Activated CD8-positive, alpha-beta memory T cell treated with anti-CD3 and anti-CD28 coated beads for 24 hours (primary cell): Measurements from ENCODE around the gene LONRF3.
"Not testable (repeated sequence)": the region's sequence is repeated elsewhere in the genome, so short reads cannot be mapped to it uniquely, and the experiment has no call there.

Source experiments
- DNase-seq: peaks from one replicate; pipeline ENCODE4 v3.0.0-alpha.2; 2020

Gene LONRF3

DNA sequence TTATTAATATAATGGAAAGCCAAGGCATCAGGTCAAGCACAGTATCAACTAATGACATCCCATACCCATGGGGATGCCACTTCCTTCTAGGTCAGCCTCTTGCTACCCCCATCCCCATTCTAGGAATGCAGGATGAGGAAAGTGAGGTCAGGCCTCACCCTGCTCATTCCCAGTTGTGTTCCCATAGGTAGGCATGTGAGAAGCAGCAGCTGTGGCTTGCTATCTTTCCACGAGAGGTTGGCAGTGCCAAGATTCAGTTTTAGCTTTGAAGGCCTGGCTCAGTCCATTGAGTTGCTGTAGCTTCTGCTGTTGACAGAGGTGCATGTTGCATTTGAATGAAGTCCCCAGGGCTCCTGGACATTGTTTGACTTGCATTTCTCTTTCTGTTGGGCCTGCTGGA is 15.5 kb downstream of the LONRF3 start:
- DNase-seq = no peak

DNA sequence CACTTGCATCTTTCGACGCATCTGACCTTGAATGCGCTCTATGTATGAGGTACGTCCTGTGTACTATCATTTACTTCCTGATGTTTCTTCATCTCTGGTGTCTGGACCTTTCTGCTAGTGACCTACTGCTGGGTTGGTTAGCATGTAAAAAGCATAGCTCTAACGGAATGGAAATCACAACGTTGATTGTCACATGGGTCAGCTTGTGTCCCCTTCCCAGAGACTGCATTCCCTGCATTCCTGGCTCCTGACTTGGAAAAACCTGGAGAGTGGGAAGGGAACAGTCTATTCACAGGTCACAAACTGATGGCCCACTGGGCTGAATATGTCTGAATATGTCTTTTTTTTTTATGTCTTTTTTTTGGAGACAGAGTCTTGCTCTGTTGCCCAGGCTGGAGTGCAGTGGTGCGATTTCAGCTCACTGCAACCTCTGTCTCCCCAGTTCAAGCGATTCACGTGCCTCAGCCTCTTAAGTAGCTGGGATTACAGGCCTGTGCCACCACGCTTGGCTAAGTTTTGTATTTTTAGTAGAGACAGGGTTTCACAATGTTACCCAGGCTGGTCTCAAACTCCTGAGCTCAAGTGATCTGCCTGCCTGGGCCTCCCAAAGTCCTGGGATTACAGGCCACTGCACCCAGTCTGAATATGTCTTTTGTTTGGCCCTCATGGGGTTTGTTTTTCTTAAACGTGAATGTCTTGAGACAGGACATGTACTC is 16.3 kb downstream of the LONRF3 start:
- no peak for DNase-seq

DNA sequence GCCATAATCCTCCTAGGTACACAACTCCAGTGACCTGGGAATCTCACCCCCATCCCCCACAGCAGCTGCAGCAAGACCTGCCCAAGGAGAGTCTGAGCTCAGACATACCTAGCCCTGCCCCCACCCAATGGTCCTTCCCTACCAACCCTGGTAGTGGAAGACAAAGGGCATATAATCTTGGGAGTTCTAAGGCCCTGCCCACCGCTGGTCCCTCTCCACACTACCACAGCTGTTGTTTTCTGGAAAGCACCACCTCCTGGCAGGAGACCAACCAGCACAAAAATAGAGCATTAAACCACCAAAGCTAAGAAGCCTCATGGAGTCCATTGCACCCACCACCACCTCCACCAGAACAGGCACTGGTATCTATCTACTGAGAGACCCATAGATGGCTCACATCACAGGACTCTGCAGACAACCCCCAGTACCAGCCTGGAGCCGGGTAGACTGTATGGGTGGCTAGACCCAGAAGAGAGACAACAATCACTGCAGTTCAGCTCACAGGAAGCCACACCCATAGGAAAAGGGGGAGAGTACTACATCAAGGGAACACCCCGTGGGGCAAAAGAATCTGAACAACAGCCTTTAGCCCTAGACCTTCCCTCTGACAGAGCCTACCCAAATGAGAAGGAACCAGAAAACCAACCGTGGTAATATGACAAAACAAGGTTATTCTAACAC is 18.2 kb downstream of the LONRF3 start:
- not testable (repeated sequence) for DNase-seq

DNA sequence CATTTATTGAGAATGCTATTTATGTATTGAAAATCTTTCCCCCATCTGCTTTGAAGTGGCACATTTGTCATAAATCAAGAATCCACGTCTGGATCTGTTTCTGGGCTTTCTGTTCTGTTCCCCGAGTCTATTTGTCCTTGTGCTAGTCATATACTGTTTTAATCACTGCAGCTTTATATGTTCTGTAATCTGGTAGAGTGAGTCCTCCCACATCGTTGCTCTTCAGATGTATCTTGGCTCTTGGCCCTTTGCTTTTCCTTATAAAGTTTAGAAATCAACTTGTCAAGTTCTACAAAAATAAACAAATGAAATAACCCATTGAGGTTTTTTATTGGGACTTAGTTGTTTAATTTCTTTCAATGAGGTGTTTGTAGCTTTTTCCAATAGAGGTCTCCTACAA is 29.0 kb downstream of the LONRF3 start:
- DNase-seq = no peak

DNA sequence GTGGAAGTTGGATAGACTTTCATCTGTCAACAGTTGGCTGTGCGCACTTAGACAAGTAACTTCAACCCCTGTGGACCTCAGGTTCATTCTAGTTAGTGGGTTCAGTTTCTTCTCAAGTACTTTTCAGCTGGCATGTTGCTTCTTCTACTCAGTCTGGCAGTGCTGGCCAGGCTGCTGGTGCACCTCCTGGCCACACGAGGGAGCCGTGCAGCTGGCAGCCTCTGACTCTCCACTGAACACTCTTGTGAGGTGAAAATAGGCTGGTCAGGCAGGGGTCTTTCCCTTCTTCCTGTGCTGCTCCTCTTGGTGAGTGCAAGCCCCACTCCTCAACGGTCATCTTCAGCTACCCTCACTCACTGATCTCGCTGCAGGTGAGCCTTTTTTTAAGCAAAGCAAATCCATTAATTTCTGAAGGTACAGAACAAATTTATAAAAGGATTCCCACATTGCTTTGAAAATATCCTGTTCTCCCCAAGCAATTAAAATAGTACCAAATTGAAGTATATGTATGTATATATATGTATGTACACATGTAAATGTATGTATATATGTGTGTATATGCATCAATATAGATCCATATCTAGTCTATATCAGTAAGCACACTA is 30.6 kb downstream of the LONRF3 start:
- peak; percentile 75 for DNase-seq

GRCh38 chrX:119007189-119007770 is 32.9 kb downstream of the LONRF3 start:
- DNase-seq = no peak

DNA sequence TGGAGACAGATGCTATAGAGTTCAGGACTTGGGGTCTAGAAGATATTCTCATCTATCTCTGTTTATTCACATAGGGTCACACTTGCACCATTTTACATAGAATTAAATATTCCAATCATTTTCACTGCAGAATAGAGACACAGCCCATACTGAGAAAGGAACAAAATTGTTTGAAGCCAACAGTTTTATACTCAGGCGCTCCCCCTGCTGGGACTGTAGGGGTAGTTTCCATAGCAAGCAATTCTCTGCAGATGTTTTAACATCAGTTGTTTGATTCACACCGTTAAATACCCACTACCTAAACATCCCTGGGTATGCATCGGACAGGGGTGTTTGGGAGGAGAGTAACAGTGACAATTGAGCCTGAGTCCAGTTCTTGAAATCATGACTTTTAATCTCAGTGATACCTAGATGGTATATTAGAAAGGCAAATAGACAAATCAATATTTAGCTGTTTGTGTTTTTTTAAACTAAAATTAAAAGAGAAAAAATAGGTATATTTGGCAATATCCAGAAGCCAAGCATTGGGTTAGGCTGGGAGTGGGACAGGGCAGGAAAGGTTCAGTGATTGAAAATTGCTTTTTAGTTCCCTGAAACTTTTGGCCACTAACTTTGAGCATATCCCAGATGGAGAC is 33.8 kb downstream of the LONRF3 start:
- no peak for DNase-seq

GRCh38 chrX:119009071-119009470 is 34.7 kb downstream of the LONRF3 start:
- DNase-seq = no peak

DNA sequence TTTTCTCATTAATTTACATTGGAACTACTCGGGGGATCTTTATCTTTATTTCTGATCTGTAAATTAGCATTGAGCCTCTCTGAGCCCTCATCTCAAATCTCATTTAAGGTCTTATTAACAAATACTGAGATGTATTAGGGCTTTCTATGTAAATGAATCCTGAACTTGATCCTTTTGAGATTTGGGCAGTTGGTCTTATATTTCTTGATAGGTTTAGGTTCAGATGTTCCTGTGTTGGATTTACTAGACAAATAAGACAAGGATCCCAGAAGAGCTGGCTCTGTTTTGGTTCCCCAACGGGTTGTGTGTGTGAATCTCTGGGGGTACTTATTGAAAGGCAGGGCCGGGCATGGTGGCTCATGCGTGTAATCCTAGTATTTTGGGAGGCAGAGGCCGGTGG is 36.1 kb downstream of the LONRF3 start:
- no peak for DNase-seq

DNA sequence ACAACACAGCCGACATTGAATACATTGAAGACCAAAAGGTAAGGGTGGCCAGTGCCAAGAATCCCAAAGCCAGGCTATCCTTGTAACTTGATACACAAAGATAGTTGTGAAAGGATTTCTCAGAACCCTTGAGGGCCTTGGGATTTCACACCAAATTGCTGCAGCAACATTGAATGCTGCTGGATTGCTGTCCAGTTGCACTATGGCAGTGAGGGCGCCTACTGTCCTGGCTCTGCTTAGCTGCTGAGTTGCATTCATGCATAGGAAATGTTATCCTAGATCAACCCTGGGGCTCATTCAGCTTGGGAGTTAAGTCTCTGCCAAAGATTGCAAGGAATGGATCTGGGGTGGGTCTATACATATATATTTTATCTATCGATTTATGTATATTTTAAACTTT is 38.7 kb downstream of the LONRF3 start:
- DNase-seq = no peak

GRCh38 chrX:119015407-119016237 is 41.2 kb downstream of the LONRF3 start:
- DNase-seq = peak; percentile 60

DNA sequence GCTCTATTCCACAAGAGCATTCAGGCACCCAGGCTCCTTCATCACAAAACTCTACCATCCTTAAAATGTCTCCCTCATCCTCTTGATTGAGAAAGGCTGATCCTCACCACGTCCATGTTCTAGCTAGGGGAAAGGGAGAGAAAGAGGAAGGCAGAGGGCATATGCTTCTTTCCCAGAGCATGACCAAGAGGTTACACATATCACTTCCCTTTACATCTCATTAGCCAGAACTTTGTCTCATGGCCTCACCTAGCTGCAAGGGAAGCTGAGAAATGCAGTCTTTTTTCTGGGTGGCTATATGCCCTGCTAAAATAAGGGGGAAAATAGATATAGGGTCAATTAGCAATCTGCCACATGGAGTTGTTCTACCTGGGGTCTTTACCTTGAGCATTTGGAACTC is 42.7 kb downstream of the LONRF3 start:
- no peak for DNase-seq

DNA sequence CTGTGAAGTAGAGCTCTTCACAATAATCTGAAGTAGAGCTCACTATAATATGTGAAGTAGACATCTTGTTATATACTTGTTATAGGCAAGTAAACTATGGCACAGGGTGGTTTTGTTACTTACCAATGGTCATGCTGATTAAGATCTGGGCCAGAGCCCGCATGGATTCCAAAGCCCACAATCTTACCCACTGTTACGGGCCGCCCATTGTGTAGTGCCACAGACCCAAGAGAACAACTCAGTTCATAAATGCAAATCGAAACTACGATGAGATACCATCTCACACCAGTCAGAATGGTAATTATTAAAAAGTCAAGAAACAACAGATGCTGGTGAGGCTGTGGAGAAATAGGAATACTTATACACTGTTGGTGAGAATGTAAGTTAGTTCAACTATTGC is 51.5 kb downstream of the LONRF3 start:
- DNase-seq = no peak

DNA sequence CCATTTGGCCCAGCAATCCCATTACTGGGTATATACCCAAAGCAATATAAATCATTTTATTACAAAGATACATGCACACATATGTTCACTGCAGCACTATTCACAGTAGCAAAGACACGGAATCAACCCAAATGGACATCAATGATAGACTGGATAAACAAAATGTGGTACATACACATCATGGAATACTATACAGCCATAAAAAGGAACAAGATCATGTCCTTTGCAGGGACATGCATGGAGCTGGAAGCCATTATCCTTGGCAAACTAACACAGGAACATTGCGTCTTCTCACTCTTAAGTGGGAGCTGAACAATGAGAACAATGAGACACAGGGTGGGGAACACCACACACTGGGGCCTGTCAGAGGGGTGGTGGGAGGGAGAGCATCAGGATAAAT is 51.9 kb downstream of the LONRF3 start:
- not testable (repeated sequence) for DNase-seq

GRCh38 chrX:119027960-119028732 is 53.7 kb downstream of the LONRF3 start:
- not testable (repeated sequence) for DNase-seq

DNA sequence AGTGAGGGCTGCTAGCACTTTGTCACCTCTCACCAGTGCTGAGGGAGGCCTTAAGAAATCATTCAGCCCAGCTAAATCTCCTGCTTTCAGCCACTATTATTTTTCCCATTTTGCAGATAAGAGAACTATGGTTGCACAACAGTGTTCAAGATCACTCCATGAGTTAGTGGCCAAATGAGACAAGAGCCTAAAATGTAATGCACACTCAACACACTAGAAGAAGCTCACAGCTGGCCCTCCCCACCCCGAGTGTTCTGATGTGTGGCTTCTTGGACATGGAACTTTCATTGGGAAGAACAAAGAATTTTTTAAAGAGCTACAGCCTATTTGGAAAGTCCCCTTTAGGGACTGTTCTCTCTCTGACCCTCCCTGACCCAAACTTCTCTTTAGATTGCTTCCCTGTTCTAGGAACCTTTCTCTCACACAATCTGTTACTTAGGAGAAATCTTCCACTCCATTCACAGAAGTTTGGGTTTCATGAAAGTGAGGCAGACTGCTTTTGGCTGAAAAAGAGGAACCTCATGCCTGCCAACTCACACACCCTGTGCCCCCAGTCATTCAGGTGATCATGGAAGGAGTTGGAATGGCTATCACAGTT is 54.4 kb downstream of the LONRF3 start:
- no peak for DNase-seq

GRCh38 chrX:119029656-119030055 is 55.2 kb downstream of the LONRF3 start:
- not testable (repeated sequence) for DNase-seq

DNA sequence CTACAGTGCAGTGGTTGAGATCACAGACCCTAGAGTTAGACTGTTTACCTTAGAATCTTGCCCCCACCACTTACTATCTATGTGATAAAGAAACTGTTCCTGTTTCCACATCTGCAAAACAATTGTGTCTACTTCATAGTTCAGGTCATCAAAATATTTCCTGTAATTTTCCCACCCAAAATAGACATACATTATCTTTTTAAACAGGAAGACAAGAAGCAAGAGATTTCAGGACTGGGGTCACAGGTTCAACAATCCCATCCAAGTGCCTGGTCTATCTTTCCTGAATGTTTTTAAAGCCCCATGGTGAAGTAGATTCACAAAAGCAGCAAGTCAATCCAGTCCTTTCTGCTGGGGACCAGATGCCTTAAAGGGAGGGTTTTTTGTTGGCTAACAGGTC is 56.6 kb downstream of the LONRF3 start:
- DNase-seq = no peak

- no peak for DNase-seq
Measured at GRCh38 chrX:119036107-119037029, 62.0 kb downstream of the LONRF3 start.

DNA sequence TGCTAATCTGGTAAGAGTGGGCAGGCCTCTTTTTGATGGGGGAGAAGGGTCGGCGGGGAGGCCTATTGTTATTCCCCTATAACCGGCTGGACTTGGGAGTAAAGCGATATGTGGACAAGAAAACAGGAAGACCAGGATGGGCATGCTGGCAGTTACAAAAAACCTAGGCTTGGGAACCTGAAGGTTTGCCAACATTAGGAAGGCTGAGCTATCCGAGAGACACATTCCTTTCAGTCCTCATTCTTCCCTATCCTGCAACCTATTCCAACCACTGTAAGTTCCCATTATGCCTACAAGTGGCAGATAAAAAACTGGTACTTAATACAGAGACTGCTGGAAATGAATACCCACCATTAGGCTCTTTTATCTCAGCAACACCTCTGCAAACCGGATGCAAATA is 66.0 kb downstream of the LONRF3 start:
- DNase-seq = no peak
